Stimulated activated CD8-positive, alpha-beta memory T cell treated with anti-CD3 and anti-CD28 coated beads, Interleukin-2, amount 100 ng/mL, for 48 hours (primary cell): ENCODE measurements around the gene IRF2BP2.
A peak's percentile ranks its signal among the peaks of the same experiment; 100 is the strongest.
"Not testable (repeated sequence)": the region's sequence is repeated elsewhere in the genome, so short reads cannot be mapped to it uniquely, and the experiment has no call there.

ENCODE experiments used
- DNase-seq, 2 donors: peaks; one replicate each; pipeline ENCODE4 v3.0.0-alpha.2; 2020; ENCODE audit warnings: low read depth in 2 of 2

The IRF2BP2 gene

DNA sequence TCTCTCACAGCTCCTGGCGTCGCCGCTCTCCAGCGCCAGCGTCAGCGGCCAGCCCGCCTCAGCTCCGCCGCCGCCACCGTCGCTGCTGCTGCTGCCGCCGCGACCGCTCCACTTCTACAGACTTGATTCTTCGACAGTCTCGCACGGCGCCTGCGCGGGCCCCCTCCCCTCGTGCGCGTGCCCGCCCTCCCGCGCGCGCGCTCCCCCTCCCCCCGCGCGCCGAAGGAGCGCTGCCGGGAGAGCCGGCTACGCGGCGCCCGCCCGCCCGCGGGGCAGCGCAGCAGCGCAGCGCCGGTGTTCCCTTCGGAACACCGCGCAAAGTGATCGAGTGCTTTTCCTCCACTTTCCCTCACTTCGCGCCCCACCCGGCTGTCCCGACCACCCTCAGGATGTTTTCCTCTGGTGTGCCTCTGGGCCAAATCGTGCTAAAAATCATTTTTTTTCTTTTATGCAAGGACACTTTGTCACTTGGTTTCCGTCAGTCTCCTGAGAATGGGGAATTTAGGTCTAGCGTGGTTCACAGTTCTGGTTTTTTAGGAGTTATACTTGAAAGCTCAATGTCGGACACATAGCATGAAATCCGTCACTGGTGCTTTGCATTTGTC is at the start of gene IRF2BP2:
Gene IRF2BP2 (minus strand): TSS at position 118 of the 605 bp plus-strand sequence. CDS start 684 bp downstream, outside the sequence.
- peak in 1 of 2 donors; percentile 68 for DNase-seq

DNA sequence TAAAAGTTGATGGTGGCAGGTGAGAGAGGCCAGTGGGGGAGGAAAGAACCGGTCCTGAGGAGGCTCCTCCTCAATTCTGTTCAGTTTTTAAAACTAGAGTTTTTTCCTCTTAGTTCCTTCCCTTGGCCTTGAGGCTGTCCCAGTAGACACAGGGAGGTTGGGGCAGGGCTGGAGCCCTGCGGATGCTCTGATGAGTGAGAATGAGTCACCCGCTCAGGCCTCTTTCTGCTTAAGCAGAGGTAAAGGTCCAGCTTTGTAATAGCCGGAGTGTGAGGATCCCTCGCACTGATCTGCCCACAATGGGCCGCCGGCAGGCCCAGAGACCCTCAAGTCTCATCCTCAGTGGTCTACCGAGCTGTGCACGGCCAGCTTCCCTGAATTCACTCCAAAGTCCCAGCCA is 49.6 kb upstream of the IRF2BP2 start:
- no peak for DNase-seq

DNA sequence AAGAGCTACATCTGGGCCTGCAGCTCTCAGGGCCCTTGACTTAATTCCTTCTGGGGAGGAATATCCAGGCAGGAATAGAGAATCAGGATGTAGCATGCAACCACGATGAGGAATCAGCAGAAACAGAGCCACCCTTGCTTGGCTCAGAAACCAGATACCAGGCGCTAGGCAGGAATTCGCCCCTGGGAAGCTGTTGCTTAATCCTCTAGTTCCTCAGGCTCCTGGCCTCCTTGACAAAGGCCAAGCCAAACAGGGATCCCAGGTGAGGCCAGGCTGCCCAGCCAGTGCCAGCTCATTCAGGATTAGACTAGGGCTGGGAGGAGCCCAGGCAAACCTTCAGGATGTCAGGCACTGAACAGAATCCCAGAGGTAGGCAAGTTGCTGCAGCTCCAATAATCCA is 48.2 kb upstream of the IRF2BP2 start:
- DNase-seq, result no peak

DNA sequence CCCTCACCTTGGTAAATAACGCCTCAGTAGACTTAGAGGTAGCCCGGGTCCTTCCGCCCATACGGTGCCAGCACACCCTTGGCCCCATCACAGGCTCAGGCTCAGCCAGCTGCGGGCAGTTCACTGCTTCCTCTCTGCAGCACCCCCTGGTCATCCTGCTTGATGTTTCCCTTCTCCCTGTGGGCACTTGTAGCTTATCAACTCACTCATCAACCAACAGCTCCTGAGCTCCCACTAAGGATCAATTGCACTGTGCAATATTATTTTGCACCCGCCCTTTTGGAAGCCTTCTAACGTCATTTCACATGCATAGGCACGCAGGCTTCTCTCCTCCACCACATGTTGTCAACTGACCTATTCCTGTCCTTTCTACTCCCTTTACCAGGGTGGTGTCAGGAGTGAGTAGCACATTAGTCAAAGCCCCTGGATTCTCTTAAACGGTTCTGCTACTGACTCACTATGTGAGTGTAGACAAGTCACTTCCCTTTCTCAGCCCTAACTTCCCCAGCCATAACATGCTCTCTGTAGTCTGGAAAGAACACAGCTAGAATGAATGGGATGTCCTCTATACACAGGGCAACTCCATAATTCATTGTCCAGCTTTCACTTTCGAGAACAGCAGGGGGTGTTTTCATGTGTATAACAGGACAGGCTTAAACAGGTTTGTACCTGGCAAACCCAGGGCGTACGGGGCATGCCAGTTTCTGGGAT is 47.1 kb upstream of the IRF2BP2 start:
- no peak for DNase-seq

DNA sequence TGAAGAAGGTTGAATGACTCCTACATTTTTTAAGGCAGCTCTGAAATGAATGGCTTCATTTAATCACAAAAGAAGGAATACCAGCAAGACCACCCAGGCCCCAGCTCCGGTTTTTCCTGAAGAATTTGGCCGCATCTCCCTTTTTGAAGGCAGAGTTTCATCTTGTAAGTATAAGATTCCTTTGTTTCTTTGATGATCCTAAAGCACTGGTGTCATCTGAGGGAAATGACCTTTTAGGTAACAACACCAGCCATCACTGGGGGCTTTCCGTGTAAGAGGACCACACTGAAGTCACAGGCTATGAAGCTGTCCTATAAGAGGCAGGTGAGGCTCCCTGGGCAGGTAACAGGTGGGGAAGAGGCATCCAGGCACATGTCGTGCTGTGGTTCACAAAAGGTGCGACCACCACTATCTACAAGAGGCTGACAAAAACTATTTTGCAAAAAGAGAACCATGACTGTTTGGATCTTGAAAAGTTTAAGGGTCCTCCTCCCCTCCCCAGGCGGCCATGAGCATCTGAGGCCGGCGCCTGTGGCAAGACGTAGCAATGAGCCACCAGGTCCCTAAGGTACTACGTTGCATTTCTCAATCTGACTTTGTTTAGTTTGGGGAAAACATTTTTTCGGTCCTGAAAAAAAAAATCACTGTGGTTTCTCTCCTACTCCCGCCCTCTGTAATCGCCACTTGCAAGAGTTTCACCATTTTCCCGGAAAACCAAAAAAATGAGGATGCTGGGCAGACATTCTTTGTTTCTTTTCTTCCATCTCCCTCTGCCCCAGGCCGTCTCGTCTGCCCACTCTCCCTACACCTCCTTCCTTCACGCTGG is 46.3 kb upstream of the IRF2BP2 start:
- DNase-seq, result no peak

DNA sequence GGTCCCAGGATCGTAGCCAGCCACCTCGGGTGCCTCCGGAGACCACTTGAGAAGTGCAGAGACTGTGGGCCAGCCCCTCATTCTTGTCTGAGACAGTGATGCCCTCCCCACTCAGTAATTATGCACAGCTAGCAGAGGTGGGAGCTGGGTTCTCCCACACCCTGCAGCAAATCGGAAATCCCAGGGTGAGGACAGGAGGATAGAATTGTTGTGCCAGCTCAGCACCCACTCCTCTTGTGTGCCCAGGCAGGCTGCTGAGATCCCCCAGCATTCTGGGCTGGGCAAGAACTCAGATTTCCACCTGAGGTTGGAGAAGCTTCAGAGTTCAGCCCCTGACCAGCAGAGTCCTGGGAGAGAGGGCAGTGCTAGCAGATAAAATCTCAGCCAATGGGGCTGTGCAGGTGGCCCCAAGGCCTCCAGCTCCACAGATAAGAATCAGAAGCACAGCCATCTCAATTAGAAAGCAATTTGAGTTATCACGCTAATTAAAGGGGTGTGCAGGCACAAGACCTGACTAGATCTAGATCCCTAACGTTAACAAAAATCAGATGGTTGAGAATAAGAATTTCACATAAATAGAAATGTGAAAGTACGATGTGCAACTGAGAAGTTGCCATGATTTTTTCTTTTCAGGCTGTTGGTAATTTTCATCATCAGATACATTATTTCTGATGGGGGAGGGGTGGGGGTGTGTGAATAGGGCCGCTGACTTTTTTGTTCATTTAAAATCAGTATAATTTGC is 45.5 kb upstream of the IRF2BP2 start:
- DNase-seq, result no peak

DNA sequence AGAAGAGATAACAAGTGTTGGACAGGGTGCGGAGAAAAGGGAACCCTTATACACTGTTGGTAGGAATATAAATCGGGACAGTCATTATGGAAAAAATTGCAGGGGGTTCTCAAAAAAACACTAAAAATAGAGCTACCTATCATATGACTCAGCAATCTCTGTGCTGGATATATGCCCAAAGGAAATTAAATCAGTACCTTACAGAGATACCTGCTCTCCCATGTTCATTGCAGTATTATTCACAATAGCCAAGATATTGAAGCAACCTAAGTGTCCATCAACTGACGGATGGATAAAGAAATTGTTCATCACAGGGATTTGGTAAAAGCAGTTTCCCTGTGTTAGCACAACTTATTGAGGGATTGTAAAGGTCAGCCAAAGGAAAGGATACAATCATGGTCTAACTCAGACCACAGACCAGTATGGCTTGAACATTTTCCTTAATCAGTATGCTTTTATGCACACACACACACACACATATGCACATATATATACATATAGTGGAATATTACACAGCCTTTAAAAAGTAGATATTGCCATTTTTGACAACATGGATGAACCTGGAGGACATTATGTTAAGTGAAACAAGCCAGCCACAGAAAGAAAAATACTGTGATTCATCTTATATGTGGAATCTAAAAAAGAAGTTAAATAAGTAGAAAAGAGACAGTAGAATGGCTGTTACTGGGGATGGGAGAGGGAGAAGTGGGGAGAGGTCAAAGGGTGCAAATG is 44.2 kb upstream of the IRF2BP2 start:
- no peak for DNase-seq

DNA sequence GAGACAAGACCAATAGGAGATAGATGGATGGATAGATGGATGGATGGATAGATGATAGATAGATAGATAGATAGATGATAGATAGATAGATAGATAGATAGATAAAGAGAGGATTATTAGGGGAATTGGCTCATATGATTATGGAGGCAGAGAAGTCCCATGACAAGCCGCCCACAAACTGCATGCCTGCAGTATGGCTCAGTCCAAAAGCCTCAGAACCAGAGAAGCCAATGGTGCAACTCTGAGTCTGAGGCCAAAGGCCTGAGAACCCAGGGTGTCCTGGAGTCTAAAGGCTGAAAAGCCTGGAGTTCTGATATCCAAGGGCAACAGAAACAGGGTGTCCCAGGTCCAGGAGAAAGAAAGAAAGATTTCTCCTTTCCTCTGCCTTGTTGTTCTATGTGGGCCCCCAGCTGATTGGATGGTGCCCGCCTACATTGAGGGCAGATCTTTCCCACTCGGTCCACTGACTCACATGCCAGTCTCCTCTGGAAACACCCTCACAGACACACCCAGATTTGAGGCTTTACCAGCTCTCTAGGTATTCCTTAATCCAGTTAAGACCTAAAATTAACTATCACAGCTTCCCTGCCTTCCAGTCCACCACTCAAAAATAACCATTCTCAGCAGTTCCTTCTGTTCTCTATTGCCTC is 39.6 kb upstream of the IRF2BP2 start:
- no peak for DNase-seq

DNA sequence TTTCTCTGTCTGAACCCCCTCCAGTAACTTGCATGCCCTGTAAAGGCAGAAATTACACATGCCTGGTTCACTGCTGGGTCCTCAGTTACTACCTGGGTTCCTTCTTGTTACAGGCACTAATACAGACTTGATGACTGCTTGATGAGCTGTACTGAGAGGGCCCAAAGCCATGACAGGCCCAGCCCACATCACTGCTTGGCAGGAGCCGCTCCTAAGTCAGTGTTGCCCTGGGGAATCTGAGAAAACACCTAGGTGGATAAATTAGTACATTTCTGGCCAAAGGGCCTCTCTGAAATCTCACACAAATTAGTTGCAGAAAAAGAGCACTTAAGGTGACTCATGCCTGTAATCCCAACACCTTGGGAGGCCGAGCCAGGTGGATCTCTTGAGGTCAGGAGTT is 37.8 kb upstream of the IRF2BP2 start:
- no peak for DNase-seq

DNA sequence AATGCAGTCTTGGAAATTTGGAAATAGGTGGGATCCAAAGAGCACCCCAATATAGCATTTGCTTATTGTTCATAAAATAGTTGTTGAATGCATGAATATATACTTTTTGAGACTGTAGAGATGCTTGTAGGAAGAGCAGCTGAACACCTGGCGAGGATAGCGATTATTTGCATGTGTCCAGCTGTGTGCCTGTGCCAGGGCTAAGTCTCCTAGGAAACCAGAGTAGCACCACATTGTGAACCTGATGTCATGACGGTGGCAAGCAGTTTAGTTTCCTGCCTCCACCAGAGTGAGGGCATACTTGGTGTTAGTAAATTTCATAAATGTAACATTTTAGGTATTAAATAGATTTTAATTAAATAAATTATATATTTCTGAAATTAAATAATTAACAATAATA is 37.3 kb upstream of the IRF2BP2 start:
- DNase-seq, result no peak

DNA sequence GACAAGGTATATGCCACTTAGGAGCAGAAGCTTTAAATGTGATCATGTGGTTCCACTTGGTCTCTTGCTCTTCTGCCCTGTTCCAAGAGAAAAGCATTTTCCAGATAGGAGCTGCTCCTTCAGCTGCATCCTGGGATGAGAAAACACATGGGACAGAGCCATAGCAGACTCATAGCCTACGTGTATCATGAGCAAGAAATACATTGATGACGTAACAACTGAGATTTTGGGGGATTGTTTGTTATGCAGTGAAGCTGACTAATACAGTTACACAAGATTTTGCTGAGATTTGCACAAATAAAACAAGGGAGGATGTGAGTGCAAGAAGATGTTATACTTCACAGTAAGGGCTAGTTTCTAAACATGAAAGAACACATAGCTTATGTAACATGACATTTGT is 36.0 kb upstream of the IRF2BP2 start:
- DNase-seq, result no peak

DNA sequence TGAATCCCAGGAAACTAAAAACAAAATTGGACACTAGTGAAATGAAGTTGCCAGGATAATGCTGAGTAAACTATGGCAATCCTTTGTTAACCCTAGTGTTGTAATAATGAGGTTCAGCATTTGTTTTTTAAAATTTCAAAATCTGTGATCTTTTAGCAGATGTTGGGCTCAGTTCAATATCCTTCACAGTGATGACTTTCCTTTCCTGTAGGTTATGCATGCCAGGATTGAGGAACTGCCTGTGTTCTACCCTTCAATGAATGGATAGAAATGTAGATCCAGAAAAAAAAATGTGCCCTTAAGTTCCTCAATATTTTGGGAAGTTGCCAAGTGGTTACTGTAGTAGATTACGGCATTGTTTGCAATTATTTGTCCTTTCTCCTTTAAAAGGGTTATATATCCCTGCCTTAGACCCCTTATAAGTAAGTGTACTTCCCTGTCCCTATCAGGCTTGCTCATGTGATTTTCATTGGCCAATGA is 35.5 kb upstream of the IRF2BP2 start:
- no peak for DNase-seq

DNA sequence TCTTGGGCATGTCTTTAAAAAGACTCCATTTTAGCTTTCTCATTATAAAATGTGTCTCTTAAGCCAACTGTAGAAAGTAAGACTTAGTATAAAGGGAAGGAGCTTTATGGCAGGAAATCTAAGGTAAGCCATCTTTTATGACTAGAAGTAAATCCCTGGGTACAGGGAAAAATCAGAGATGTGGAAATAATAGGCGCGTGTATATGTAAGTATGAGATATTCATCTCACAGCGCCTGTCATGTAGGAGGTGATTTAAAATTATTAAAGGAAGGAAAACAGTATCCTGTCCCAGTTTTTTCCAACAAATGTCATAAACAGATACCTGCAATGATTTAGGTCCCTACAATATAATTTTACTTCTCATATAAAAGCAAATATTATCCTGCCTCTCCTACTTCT is 35.0 kb upstream of the IRF2BP2 start:
- DNase-seq, result no peak

DNA sequence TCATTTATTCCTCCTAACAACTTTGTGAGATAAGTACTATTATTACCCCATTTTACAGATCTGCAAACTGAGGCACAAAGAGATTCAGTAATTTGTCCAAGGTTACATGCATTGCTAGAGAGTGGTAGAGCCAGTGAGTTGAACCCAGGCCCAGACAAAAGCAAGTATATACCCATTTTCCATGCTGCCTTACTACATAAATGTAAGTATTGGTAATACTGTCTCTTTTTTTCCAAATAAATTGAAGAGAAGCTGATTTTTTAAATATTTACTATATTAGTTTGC is 33.8 kb upstream of the IRF2BP2 start:
- no peak for DNase-seq

DNA sequence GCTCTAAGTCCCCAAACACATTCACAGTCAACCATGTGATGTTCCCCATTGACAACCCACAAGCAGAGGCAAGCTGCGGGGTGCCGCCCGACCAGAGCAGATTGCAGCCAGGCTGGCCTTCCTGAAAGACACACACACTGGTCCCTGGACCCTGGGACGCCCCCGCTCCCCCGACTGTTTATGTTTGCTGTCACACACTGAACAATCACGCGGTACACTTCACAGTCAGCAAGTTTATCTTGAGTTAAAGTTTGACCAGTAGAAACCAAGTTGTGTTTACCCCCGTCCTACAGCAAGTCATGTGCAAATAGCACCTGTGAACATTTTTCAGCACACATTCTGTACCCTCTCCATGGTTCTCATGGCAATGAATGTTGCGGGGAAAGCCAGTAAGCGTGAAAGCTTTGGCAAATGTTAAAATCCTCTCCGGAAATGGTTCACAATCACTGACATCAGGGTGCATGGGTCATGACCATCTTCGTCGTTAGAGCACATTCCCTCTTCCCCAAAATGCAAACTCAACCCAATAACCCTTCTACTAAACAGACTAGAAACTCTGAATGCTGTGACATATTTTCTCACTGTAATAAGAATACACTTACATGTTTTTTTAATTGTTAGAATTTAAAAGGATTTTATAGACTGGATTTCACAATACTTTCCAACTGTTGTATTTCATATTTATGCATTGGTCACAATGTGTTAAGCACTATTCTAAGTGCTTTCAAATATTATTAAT is 33.3 kb upstream of the IRF2BP2 start:
- DNase-seq, result no peak

DNA sequence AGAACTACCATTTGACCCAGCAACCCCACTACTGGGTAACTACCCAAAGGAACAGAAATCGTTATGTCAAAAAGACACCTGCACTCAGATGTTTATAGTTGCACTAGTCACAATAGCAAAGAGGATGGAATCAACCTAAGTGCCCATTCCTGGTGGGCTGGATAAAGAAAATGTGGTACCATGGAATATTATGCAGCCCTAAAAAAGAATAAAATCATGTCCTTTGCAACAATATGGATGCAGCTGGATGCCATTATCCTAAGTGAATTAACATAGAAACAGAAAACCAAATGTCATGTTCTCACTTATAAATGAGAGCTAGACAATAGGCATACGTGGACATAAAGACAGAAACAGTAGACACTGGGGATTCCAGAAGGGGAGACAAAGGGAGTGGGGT is 32.5 kb upstream of the IRF2BP2 start:
- no peak for DNase-seq

DNA sequence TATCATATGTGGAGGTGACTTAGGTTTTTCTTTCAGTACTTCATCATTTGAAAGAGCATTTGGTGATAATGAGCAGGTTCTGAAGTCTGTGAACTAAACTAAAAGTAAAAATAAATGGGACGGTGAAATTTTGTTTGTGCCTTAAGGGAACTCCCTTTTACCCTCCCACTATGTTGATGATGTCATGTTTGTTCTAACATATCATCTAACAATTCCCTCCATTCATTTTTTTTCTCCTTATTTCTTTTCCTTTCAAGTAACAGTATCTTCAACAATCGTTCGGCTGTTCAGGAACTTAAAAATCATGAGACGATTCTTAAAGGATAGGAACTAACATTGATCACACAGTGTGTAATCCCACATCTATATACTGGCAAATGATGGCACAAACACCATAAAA is 30.0 kb upstream of the IRF2BP2 start:
- no peak for DNase-seq

DNA sequence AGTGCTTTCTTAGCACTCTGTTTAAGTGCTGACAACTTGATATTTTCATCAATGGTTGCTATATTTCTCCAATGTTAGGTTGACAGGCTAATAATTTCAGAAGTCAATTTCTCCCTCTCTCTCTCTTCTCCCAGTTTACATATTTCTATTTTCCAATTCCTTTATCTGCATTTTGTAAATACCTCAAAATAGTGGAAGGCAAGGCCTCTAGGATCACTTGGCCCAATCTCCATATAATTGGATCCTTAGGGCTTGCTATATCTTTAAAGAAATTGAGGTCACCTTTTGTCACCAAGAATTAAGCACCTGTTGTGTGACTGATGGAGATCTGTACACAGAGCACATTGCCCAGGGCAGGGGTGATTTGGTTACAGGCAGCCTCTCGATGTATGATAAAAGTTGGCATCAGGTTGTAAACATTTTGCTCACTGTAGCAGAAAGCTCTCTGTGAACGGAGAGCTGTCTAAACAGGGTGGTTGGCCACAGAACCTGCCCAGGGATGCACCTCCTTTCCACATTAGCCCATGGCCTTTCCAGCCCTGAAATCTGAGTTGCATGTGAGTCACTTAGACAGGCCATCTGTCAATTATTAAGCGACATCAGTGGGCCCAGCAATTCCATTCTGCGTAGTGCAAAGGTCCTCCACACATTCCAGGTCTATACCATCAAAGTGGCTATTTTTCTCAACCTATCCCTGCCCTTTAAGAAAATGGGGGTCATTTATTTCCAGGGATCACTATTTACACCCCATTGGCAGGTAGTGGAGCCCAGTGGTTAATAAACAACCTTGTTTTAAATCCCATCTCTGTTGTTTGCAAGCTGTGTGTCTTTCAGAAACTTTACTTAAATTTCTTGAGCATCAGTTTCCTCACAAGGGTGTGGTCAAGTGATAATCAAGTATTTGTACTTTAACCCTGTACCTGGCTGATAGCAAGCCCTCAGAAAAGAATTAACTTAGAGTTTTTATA is 29.1 kb upstream of the IRF2BP2 start:
- DNase-seq, result no peak

DNA sequence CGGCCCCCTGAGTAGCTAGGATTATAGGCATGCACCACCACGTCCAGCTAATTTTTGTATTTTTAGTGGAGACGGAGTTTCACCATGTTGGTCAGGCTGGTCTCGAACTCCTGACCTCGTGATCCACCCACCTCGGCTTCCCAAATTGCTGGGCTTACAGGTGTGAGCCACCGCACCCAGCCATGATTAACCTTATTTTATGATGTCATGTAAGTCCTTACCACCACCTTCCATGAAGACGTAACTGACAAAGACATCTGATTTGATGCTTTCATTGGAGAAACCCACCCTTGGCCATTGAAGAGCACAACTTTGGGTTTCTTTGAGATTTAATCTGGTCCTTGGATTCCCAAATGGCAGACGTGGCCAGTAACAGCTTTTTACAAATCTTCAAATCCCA is 24.9 kb upstream of the IRF2BP2 start:
- DNase-seq, result not testable (repeated sequence)
